GM12801 (cell line): ENCODE data around the gene THBS4.

ENCODE experiments used
- TF ChIP-seq, protein P1 (sequence below): IDR thresholded peaks from one replicate; pipeline ENCODE4 v1.5.1; 2011; ENCODE audit warnings: control low read depth; ENCODE audit not compliant: insufficient read length; ENCODE audit errors: extremely low read depth

THBS4 gene

GRCh38 chr5:80124121-80124918 is 89.2 kb downstream of the THBS4 start:
- TF ChIP-seq, protein P1, sequence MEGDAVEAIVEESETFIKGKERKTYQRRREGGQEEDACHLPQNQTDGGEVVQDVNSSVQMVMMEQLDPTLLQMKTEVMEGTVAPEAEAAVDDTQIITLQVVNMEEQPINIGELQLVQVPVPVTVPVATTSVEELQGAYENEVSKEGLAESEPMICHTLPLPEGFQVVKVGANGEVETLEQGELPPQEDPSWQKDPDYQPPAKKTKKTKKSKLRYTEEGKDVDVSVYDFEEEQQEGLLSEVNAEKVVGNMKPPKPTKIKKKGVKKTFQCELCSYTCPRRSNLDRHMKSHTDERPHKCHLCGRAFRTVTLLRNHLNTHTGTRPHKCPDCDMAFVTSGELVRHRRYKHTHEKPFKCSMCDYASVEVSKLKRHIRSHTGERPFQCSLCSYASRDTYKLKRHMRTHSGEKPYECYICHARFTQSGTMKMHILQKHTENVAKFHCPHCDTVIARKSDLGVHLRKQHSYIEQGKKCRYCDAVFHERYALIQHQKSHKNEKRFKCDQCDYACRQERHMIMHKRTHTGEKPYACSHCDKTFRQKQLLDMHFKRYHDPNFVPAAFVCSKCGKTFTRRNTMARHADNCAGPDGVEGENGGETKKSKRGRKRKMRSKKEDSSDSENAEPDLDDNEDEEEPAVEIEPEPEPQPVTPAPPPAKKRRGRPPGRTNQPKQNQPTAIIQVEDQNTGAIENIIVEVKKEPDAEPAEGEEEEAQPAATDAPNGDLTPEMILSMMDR = no peak

DNA sequence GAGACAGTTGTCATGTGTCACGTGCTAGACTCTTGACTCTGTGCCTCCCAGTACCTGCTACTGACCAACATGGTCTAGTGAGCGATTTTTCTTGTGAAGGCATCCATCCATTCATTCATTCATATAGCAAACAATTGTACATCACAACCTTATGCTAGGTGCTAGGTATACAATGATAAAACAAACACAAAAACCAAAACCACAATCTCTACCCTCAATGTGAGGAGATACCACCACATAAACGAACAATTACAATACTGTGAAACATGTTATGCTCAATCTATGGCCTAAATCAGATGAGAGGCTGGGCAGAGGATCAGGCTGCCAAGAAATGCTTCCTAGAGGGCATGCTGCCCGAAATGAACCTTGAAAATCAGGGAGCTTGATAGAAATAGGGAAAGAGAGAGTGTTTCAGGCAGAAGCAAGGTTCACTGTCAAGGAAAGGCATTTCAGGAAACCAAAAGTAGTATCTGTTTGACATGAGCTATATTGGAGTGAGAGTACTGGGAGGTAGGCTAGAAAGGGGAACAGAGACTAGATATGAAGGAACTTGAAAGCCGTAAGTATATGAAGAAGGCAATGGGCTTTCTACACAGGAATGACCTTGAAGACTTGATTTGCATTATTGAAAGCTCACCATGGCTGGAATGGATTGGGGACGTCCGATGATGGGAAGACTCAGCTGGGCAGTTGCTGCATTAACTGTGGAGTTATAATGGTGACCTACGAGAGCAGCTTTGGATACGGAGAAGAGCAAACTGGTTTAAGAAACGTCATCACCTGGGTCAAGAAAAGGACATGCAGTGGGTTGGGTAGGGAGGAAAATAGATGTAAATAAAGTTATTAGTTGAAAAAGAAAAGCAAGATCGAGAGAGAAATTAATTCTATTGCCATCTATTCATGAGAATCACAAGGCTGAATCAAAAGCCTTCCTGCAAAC is 90.1 kb downstream of the THBS4 start:
- TF ChIP-seq, protein P1 = no peak

GRCh38 chr5:80125962-80126480 is 90.9 kb downstream of the THBS4 start:
- TF ChIP-seq, protein P1 = no peak

DNA sequence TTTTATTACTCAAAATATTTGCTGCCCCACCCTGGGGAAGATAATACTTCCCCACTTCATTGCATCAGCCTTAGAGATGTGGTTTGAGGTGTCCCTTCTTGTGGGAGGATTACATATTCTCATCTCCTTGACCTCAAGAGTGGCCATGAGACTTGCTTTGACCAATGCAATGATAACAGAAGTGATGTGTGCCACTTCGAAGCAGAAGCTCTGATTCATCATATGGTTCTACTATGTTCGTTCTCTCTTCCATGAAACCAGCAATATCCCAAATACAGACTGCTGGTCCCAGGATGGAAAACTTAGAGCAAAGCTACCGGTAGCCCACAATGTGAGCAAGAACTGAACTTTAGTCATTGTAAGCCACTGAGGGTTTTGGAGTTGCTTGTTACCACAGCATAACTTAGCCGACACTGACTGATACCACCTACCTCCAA is 92.0 kb downstream of the THBS4 start:
- TF ChIP-seq, protein P1 = no peak

GRCh38 chr5:80128141-80128540 is 93.0 kb downstream of the THBS4 start:
- TF ChIP-seq, protein P1 = no peak

DNA sequence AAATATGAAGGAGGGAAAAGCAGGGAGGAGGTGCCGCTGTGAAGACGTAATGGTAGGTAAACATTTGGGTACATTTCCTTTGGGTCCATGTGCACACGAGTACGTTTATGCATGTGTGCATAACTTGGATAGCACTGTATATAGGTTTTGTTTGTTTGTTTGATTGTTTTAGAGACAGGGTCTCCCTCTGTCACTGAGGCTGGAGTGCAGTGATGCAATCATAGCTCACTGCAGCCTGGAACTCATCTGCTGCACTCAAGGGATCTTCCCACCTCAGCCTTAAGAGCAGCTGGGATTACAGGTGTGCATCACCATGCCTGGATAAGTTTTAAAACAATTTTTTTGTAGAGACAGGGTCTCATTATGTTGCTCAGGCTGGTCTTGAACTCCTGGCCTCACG is 94.0 kb downstream of the THBS4 start:
- TF ChIP-seq, protein P1 = no peak
